Activated naive CD4-positive, alpha-beta T cell treated with anti-CD3 and anti-CD28 coated beads, Interleukin-2, amount 10 ng/mL, durations not matched to agents 7 days and 5 days (primary cell): ENCODE results near the gene PSMF1.

Source experiments
- CTCF ChIA-PET: fragments of 350-600 bp; sonication (Branson Sonifier 250); formaldehyde crosslinking; loops from one replicate; lab custom pipeline; 2021; ENCODE audit warnings: antibody characterized with exemption; lab: Charles Lee
- DNase-seq: peaks from one replicate; pipeline ENCODE4 v3.0.0-alpha.2; 2020
- H3K27ac Mint-ChIP-seq: one replicate; pipeline ENCODE4 v1.8.0; 2021; ENCODE audit warnings: mild to moderate bottlenecking, moderate library complexity, mixed read lengths
- H3K27me3 Mint-ChIP-seq: one replicate; pipeline ENCODE4 v1.8.0; 2021; ENCODE audit warnings: mild to moderate bottlenecking, mixed read lengths
- H3K36me3 Mint-ChIP-seq: one replicate; pipeline ENCODE4 v1.8.0; 2021; ENCODE audit warnings: mixed read lengths
- H3K4me1 Mint-ChIP-seq: one replicate; pipeline ENCODE4 v1.8.0; 2021; ENCODE audit warnings: mixed read lengths
- H3K4me3 Mint-ChIP-seq: one replicate; pipeline ENCODE4 v1.8.0; 2021; ENCODE audit warnings: mild to moderate bottlenecking, moderate library complexity, mixed read lengths
- H3K9me3 Mint-ChIP-seq: one replicate; pipeline ENCODE4 v1.8.0; 2021; ENCODE audit warnings: mixed read lengths

Gene PSMF1

GRCh38 chr20:1160991-1161390 lies 42.6 kb downstream of the PSMF1 start:
- peaks cover 32% of the 10 kb centered on the region for H3K36me3 Mint-ChIP-seq
- H3K4me1 Mint-ChIP-seq, result no peaks in the 10 kb centered on the region
- no peak for DNase-seq
- no peak overlapping the region for H3K27ac Mint-ChIP-seq
- no peaks in the 10 kb centered on the region for H3K9me3 Mint-ChIP-seq
- no peaks in the 10 kb centered on the region for H3K27me3 Mint-ChIP-seq
- CTCF ChIA-PET, result no interaction called here
- no peak overlapping the region for H3K4me3 Mint-ChIP-seq

DNA sequence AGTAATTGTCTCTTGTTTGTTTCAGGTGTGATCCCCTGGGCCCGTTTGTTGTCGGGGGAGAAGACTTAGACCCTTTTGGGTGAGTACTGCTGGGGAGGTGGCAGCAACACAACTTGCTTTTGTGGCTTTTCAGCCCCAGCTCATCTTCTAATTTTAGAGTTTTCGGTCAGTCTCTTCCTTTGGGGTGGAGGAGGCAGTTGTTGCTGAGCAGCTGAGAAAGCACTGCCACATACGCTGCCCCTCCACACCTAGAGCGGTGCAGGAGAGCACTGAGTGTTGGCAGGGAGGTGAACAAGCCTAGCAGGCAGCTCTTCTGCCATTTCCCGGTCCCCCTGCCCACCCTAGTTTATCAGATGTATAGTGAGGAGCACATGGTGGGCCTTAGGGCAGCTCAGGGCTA lies 44.7 kb downstream of the PSMF1 start:
- H3K27me3 Mint-ChIP-seq, result no peaks in the 10 kb centered on the region
- CTCF ChIA-PET, result no interaction called here
- H3K4me1 Mint-ChIP-seq, result no peaks in the 10 kb centered on the region
- H3K36me3 Mint-ChIP-seq, result peaks cover 44% of the 10 kb centered on the region
- no peak for DNase-seq
- no peak overlapping the region for H3K27ac Mint-ChIP-seq
- H3K4me3 Mint-ChIP-seq, result no peak overlapping the region
- no peaks in the 10 kb centered on the region for H3K9me3 Mint-ChIP-seq

GRCh38 chr20:1163653-1164052 lies 45.3 kb downstream of the PSMF1 start:
- H3K36me3 Mint-ChIP-seq, result peaks cover 49% of the 10 kb centered on the region
- CTCF ChIA-PET, result no interaction called here
- H3K27ac Mint-ChIP-seq, result no peak overlapping the region
- no peak overlapping the region for H3K4me3 Mint-ChIP-seq
- no peaks in the 10 kb centered on the region for H3K4me1 Mint-ChIP-seq
- no peak for DNase-seq
- H3K27me3 Mint-ChIP-seq, result no peaks in the 10 kb centered on the region
- H3K9me3 Mint-ChIP-seq, result no peaks in the 10 kb centered on the region

GRCh38 chr20:1164871-1165270 lies 46.5 kb downstream of the PSMF1 start:
- Mint-ChIP-seq H3K9me3 (no peaks in the 10 kb centered on the region), H3K27ac (no peak overlapping the region), H3K27me3 (no peaks in the 10 kb centered on the region), H3K36me3 (peaks cover 57% of the 10 kb centered on the region), H3K4me3 (no peak overlapping the region), H3K4me1 (no peaks in the 10 kb centered on the region)
- CTCF ChIA-PET, result interaction anchor here (0.8 kb wide), 1 partner anchor 13 kb away, joined by 3 read pairs; no protein-coding TSS in a partner anchor
- no peak for DNase-seq

GRCh38 chr20:1165521-1165920 lies 47.1 kb downstream of the PSMF1 start:
- no peak overlapping the region for H3K27ac Mint-ChIP-seq
- CTCF ChIA-PET, result interaction anchor here (0.8 kb wide), 1 partner anchor 12 kb away, joined by 3 read pairs; no protein-coding TSS in a partner anchor
- no peaks in the 10 kb centered on the region for H3K4me1 Mint-ChIP-seq
- peaks cover 62% of the 10 kb centered on the region for H3K36me3 Mint-ChIP-seq
- H3K4me3 Mint-ChIP-seq, result no peak overlapping the region
- no peaks in the 10 kb centered on the region for H3K27me3 Mint-ChIP-seq
- no peak for DNase-seq
- H3K9me3 Mint-ChIP-seq, result no peaks in the 10 kb centered on the region

DNA sequence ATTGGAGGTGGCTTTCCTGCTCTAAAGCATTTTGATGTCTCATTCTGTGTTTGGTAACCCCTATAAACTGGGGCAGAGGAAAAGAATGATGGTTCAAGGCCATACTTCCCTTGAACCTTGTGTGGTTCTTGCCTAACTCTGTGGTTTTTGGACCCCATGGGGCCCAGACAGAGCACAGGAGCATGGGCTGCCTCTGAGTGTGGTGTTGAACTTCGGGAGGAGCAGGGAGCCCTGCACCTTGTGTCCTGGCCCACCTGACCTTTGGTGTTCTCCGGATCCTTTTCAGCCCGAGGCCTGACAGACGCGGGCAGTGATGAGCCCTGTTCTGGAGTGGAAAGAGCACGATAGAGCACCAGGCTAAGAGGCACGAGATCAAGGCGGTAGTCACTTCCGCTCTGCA lies 47.5 kb downstream of the PSMF1 start:
- no peak overlapping the region for H3K4me3 Mint-ChIP-seq
- H3K27me3 Mint-ChIP-seq, result no peaks in the 10 kb centered on the region
- H3K27ac Mint-ChIP-seq, result no peak overlapping the region
- CTCF ChIA-PET, result no interaction called here
- no peaks in the 10 kb centered on the region for H3K9me3 Mint-ChIP-seq
- peaks cover 59% of the 10 kb centered on the region for H3K36me3 Mint-ChIP-seq
- no peaks in the 10 kb centered on the region for H3K4me1 Mint-ChIP-seq
- no peak for DNase-seq

- no peak for DNase-seq
- H3K36me3 Mint-ChIP-seq, result peaks cover 58% of the 10 kb centered on the region
Measured at GRCh38 chr20:1166948-1167720, 48.7 kb downstream of the PSMF1 start.

GRCh38 chr20:1169224-1169623 lies 50.8 kb downstream of the PSMF1 start:
- no peak overlapping the region for H3K27ac Mint-ChIP-seq
- CTCF ChIA-PET, result no interaction called here
- H3K4me3 Mint-ChIP-seq, result no peak overlapping the region
- H3K9me3 Mint-ChIP-seq, result no peaks in the 10 kb centered on the region
- no peaks in the 10 kb centered on the region for H3K27me3 Mint-ChIP-seq
- no peak for DNase-seq
- H3K36me3 Mint-ChIP-seq, result peaks cover 55% of the 10 kb centered on the region
- H3K4me1 Mint-ChIP-seq, result no peaks in the 10 kb centered on the region

More at GRCh38 chr20:1166948-1167720, 48.7 kb downstream of the PSMF1 start:
- Mint-ChIP-seq H3K27ac (no peak overlapping the region), H3K27me3 (no peaks in the 10 kb centered on the region), H3K4me3 (no peak overlapping the region), H3K9me3 (no peaks in the 10 kb centered on the region), H3K4me1 (no peaks in the 10 kb centered on the region)
- CTCF ChIA-PET, result interaction anchor here (0.7 kb wide), 1 partner anchor 50 kb away, joined by 4 read pairs; no protein-coding TSS in a partner anchor

DNA sequence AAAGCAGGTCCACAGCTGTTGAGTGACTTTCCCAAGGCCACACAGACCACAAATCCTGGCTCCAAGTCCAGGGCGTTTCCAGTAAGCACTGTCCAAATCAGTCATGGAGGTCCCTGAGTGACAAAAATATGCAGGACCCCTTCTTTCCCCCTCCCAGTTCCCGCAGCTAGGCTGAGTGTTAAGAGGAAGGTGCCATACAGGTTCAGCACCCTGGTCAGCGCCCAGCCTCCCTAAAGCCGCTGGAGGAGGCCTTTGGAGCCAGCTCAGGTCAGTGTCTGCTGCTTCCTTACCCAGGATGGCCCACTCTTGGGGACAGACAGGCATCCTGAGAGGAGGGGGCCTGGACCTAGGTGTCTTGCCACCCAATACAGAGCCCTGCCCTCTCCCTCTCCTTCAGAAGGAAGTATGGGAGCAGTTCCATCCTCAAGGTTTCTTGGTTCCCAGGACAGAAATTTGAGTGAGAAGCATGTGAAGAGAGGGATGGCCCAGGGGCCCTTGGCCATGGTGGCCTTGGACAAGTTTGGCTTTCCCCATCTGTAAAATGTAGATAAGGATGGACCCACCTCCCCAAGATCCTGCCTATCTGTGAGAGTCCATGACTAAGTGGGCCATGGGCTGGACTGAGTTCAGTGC lies 53.2 kb downstream of the PSMF1 start:
- no peak overlapping the region for H3K4me3 Mint-ChIP-seq
- no peaks in the 10 kb centered on the region for H3K27me3 Mint-ChIP-seq
- no peaks in the 10 kb centered on the region for H3K9me3 Mint-ChIP-seq
- H3K36me3 Mint-ChIP-seq, result peaks cover 36% of the 10 kb centered on the region
- H3K27ac Mint-ChIP-seq, result no peak overlapping the region
- peak; percentile 51 for DNase-seq
- CTCF ChIA-PET, result interaction anchor here (1.4 kb wide), 1 partner anchor 10 kb away, joined by 3 read pairs; no protein-coding TSS in a partner anchor
- H3K4me1 Mint-ChIP-seq, result no peaks in the 10 kb centered on the region

GRCh38 chr20:1173698-1174097 lies 55.3 kb downstream of the PSMF1 start:
- no peaks in the 10 kb centered on the region for H3K27me3 Mint-ChIP-seq
- DNase-seq, result no peak
- H3K36me3 Mint-ChIP-seq, result peaks cover 17% of the 10 kb centered on the region
- H3K4me3 Mint-ChIP-seq, result no peak overlapping the region
- CTCF ChIA-PET, result no interaction called here
- H3K27ac Mint-ChIP-seq, result no peak overlapping the region
- H3K9me3 Mint-ChIP-seq, result no peaks in the 10 kb centered on the region
- H3K4me1 Mint-ChIP-seq, result no peaks in the 10 kb centered on the region

GRCh38 chr20:1174787-1175186 lies 56.4 kb downstream of the PSMF1 start:
- H3K4me3 Mint-ChIP-seq, result no peak overlapping the region
- peaks cover 11% of the 10 kb centered on the region for H3K36me3 Mint-ChIP-seq
- CTCF ChIA-PET, result no interaction called here

GRCh38 chr20:1177680-1178079 lies 59.3 kb downstream of the PSMF1 start:
- DNase-seq, result no peak
- Mint-ChIP-seq H3K27ac (no peak overlapping the region), H3K9me3 (no peaks in the 10 kb centered on the region), H3K4me3 (no peak overlapping the region), H3K4me1 (no peaks in the 10 kb centered on the region), H3K36me3 (peaks cover 5% of the 10 kb centered on the region), H3K27me3 (peaks cover 7% of the 10 kb centered on the region)
- CTCF ChIA-PET, result interaction anchor here (0.9 to 1.3 kb wide), 5 partner anchors 10 to 69 kb away, joined by 3 to 5 read pairs (median 3); no protein-coding TSS in a partner anchor

More at GRCh38 chr20:1174787-1175186, 56.4 kb downstream of the PSMF1 start:
- DNase-seq, result no peak
- Mint-ChIP-seq H3K27me3 (no peaks in the 10 kb centered on the region), H3K4me1 (no peaks in the 10 kb centered on the region), H3K9me3 (no peaks in the 10 kb centered on the region), H3K27ac (peak overlapping the region; percentile 62)

GRCh38 chr20:1178103-1178502 lies 59.7 kb downstream of the PSMF1 start:
- Mint-ChIP-seq H3K4me3 (no peak overlapping the region), H3K27me3 (peaks cover 11% of the 10 kb centered on the region), H3K4me1 (no peaks in the 10 kb centered on the region), H3K36me3 (peaks cover 5% of the 10 kb centered on the region), H3K27ac (no peak overlapping the region), H3K9me3 (no peaks in the 10 kb centered on the region)
- no peak for DNase-seq
- CTCF ChIA-PET, result interaction anchor here (0.9 to 1.3 kb wide), 4 partner anchors 9 to 70 kb away, joined by 3 to 5 read pairs (median 3); no protein-coding TSS in a partner anchor

DNA sequence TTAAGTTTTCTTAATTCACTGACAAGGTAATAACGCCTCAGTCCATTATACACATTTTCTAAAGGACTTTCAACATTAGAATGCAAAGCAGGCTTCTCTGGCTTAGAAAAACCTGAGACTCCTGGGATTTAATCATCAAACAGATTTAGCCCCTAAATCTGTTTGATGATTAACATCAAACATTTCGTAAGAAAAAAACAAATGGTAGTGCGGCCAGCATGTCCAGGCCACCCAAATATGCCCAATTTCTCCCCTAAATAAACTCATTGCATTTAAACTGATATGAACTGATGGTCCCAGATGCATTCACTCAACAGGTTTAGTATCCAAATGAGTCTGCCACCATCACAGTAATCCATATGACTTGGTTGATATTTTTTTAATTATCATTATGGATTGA lies 60.2 kb downstream of the PSMF1 start:
- no peak overlapping the region for H3K27ac Mint-ChIP-seq
- H3K4me3 Mint-ChIP-seq, result no peak overlapping the region
- H3K36me3 Mint-ChIP-seq, result peaks cover 3% of the 10 kb centered on the region
- H3K4me1 Mint-ChIP-seq, result no peaks in the 10 kb centered on the region
- H3K9me3 Mint-ChIP-seq, result no peaks in the 10 kb centered on the region
- H3K27me3 Mint-ChIP-seq, result peaks cover 16% of the 10 kb centered on the region
- CTCF ChIA-PET, result interaction anchor here (0.9 to 1.3 kb wide), 2 partner anchors 9 to 70 kb away, joined by 3 read pairs; no protein-coding TSS in a partner anchor
- no peak for DNase-seq
